ENCODE measurements around the gene DGKZ. TPM values are rescaled to one million over a fixed set of nuclear protein-coding genes. Genes with fewer than 3 reads are reported as not detected.

DGKZ gene
- total RNA-seq, 2 experiments from 2014 or later = 159 to 166 TPM

- intact Hi-C loops (cut with DNase I, micrococcal nuclease) = loop anchor here in 1 of 2 experiments (1.0 kb wide), 1 partner anchor 8 kb away; no protein-coding TSS in a partner anchor
- H3K4me1 ChIP-seq (ENCODE audit: insufficient read depth, low read length) = peaks cover 77% of the 10 kb centered on the region
Measured at GRCh38 chr11:46360878-46361277, 13.6 kb downstream of the DGKZ start.

GRCh38 chr11:46361283-46362155, 14.3 kb downstream of the DGKZ start:
- TF ChIP-seq CTCF (IDR thresholded peaks at IDR 0.05) = no peak
- no peaks in the 10 kb centered on the region for H3K9me3 ChIP-seq (ENCODE audit: control insufficient read depth in 1 of 2, insufficient read depth in 1 of 2, low read length in 2 of 2)
- H3K27ac ChIP-seq (ENCODE audit: low read depth in 1 of 2, low read length in 2 of 2) = peak overlapping the region; percentile 68 to 81
- ChIA-PET POLR2A (interaction anchor here (1.0 to 2.7 kb wide), 7 partner anchors 9 to 66 kb away, joined by 3 to 26 read pairs (median 4); no protein-coding TSS in a partner anchor), CTCF (interaction anchor here (1.4 to 3.4 kb wide), 3 partner anchors 10 to 14 kb away, joined by 3 to 40 read pairs (median 6); partner anchors contain the start of gene DGKZ)
- ATAC-seq (ENCODE audit: poor library complexity) = peak; percentile 99
- H3K36me3 ChIP-seq (ENCODE audit: insufficient read depth, low read length) = peaks cover 42% of the 10 kb centered on the region
- intact Hi-C loops (cut with DNase I, micrococcal nuclease) = loop anchor here (1.0 kb wide), 2 partner anchors 8 to 12 kb away; no protein-coding TSS in a partner anchor
- peaks cover 75% of the 10 kb centered on the region for H3K4me1 ChIP-seq (ENCODE audit: insufficient read depth, low read length)
- H3K4me3 ChIP-seq (ENCODE audit: low read length) = peak overlapping the region; percentile 55
- no peaks in the 10 kb centered on the region for H3K27me3 ChIP-seq (ENCODE audit: control insufficient read depth in 1 of 2, insufficient read depth in 2 of 2, low read length in 2 of 2)
- no peaks in the 10 kb centered on the region for H3K27me3 Mint-ChIP-seq
- H3K9me3 Mint-ChIP-seq = no peaks in the 10 kb centered on the region
- peak; percentile 47 to 84 (median 65) for DNase-seq
- H3K4me3 Mint-ChIP-seq = peak overlapping the region; percentile 84
- H3K36me3 Mint-ChIP-seq (ENCODE audit: low read depth) = peaks cover 28% of the 10 kb centered on the region
- peak overlapping the region; percentile 91 for H3K27ac Mint-ChIP-seq
- H3K4me1 Mint-ChIP-seq (ENCODE audit: low read depth) = peaks cover 69% of the 10 kb centered on the region

More at GRCh38 chr11:46360878-46361277, 13.6 kb downstream of the DGKZ start:
- peak overlapping the region; percentile 55 for H3K4me3 ChIP-seq (ENCODE audit: low read length)
- H3K36me3 ChIP-seq (ENCODE audit: insufficient read depth, low read length) = peaks cover 46% of the 10 kb centered on the region
- ATAC-seq (ENCODE audit: poor library complexity) (no peak), DNase-seq (peak in 1 of 14 experiments; percentile 51)
- peak overlapping the region; percentile 84 for H3K4me3 Mint-ChIP-seq
- ChIA-PET POLR2A (interaction anchor here (1.0 to 2.7 kb wide), 5 partner anchors 9 to 65 kb away, joined by 4 to 26 read pairs (median 8); no protein-coding TSS in a partner anchor), CTCF (interaction anchor here (1.4 to 3.4 kb wide), 3 partner anchors 9 to 14 kb away, joined by 3 to 40 read pairs (median 6); partner anchors contain the start of gene DGKZ)
- no peaks in the 10 kb centered on the region for H3K27me3 ChIP-seq (ENCODE audit: control insufficient read depth in 1 of 2, insufficient read depth in 2 of 2, low read length in 2 of 2)
- no peak for TF ChIP-seq CTCF (IDR thresholded peaks at IDR 0.05)
- no peaks in the 10 kb centered on the region for H3K27me3 Mint-ChIP-seq
- H3K4me1 Mint-ChIP-seq (ENCODE audit: low read depth) = peaks cover 73% of the 10 kb centered on the region
- H3K27ac ChIP-seq (ENCODE audit: low read depth in 1 of 2, low read length in 2 of 2) = peak overlapping the region; percentile 68 to 81
- H3K9me3 ChIP-seq (ENCODE audit: control insufficient read depth in 1 of 2, insufficient read depth in 1 of 2, low read length in 2 of 2) = no peaks in the 10 kb centered on the region
- no peaks in the 10 kb centered on the region for H3K9me3 Mint-ChIP-seq
- peaks cover 34% of the 10 kb centered on the region for H3K36me3 Mint-ChIP-seq (ENCODE audit: low read depth)
- peak overlapping the region; percentile 91 for H3K27ac Mint-ChIP-seq

GRCh38 chr11:46362156-46363030, 15.1 kb downstream of the DGKZ start:
- peak overlapping the region; percentile 84 for H3K4me3 Mint-ChIP-seq
- ChIA-PET POLR2A (interaction anchor here (0.8 to 2.7 kb wide), 6 partner anchors 10 to 119 kb away, joined by 3 to 26 read pairs (median 4); no protein-coding TSS in a partner anchor), CTCF (interaction anchor here (3.4 kb wide), 1 partner anchor 11 kb away, joined by 40 read pairs; no protein-coding TSS in a partner anchor)
- no peak for TF ChIP-seq CTCF (IDR thresholded peaks at IDR 0.05)
- DNase-seq = no peak
- peaks cover 75% of the 10 kb centered on the region for H3K4me1 ChIP-seq (ENCODE audit: insufficient read depth, low read length)
- no peaks in the 10 kb centered on the region for H3K27me3 Mint-ChIP-seq
- H3K36me3 Mint-ChIP-seq (ENCODE audit: low read depth) = peaks cover 27% of the 10 kb centered on the region
- H3K27ac Mint-ChIP-seq = peak overlapping the region; percentile 91
- H3K27me3 ChIP-seq (ENCODE audit: control insufficient read depth in 1 of 2, insufficient read depth in 2 of 2, low read length in 2 of 2) = no peaks in the 10 kb centered on the region
- peak overlapping the region; percentile 55 for H3K4me3 ChIP-seq (ENCODE audit: low read length)
- no peaks in the 10 kb centered on the region for H3K9me3 ChIP-seq (ENCODE audit: control insufficient read depth in 1 of 2, insufficient read depth in 1 of 2, low read length in 2 of 2)
- peaks cover 65% of the 10 kb centered on the region for H3K4me1 Mint-ChIP-seq (ENCODE audit: low read depth)
- intact Hi-C loops (cut with DNase I, micrococcal nuclease) = loop anchor here in 1 of 2 experiments (1.0 kb wide), 1 partner anchor 13 kb away; no protein-coding TSS in a partner anchor
- no peaks in the 10 kb centered on the region for H3K9me3 Mint-ChIP-seq
- peaks cover 43% of the 10 kb centered on the region for H3K36me3 ChIP-seq (ENCODE audit: insufficient read depth, low read length)
- ATAC-seq (ENCODE audit: poor library complexity) = no peak
- H3K27ac ChIP-seq (ENCODE audit: low read depth in 1 of 2, low read length in 2 of 2) = peak overlapping the region; percentile 43 to 45
